Esophagus muscularis mucosa (tissue), 4 donors: ENCODE measurements around the gene CUBN. TPM values are rescaled to one million over a fixed set of nuclear protein-coding genes. Genes with fewer than 3 reads are reported as not detected.

Source experiments
- DNase-seq: peaks from one replicate; pipeline ENCODE4 v3.0.0-alpha.2; 2017; ENCODE audit errors: extremely low spot score
- H3K27ac ChIP-seq, 4 donors: fragments of 200-600 bp; sonication (generic); replicated peaks in 1 of 4; 1 replicate in 3 of 4; 2 replicates in 1 of 4; pipeline ENCODE4 v1.5.1; 2016 to 2019; ENCODE audit warnings: mild to moderate bottlenecking in 1 of 4
- H3K27me3 ChIP-seq, 4 donors: fragments of 200-600 bp; sonication (generic); one replicate each; pipeline versions ENCODE4 v1.5.1 to v1.6.0; 2016 to 2019
- H3K36me3 ChIP-seq, 4 donors: fragments of 200-600 bp; sonication (generic); one replicate each; pipeline ENCODE4 v1.5.1; 2016 to 2019
- H3K4me1 ChIP-seq, 4 donors: fragments of 200-600 bp; sonication (generic); one replicate each; pipeline ENCODE4 v1.5.1; 2016 to 2019
- H3K4me3 ChIP-seq, 4 donors: fragments of 200-600 bp; sonication (generic); 1 replicate in 2 of 4; 2 replicates in 2 of 4; pipeline ENCODE4 v1.5.1; 2016 to 2019; ENCODE audit warnings: mild to moderate bottlenecking in 4 of 4, moderate library complexity in 1 of 4
- H3K9me3 ChIP-seq, 4 donors: fragments of 200-600 bp; sonication (generic); 1 replicate in 3 of 4; 2 replicates in 1 of 4; pipeline ENCODE4 v1.5.1; 2016 to 2019
- EP300 ChIP-seq: sonication (generic); formaldehyde crosslinking; IDR thresholded peaks from one replicate; pipeline ENCODE4 v1.6.1; 2017; ENCODE audit warnings: antibody characterized with exemption
- POLR2A ChIP-seq: fragments of 450-650 bp; IDR thresholded peaks from one replicate; pipeline ENCODE4 v1.6.1; 2017; ENCODE audit warnings: antibody characterized with exemption, moderate library complexity, mild to moderate bottlenecking, low read depth
- POLR2AphosphoS5 ChIP-seq, 2 donors: sonication (generic); formaldehyde crosslinking; IDR thresholded peaks; one replicate each; pipeline ENCODE4 v1.6.1; 2017; ENCODE audit warnings: antibody characterized with exemption in 2 of 2
- WGBS: methylation state at CpG from one replicate; pipeline ENCODE4 v1.1.5; 2018; 5-methylcytosine and 5-hydroxymethylcytosine counted together
- intact Hi-C: fragments of 100-400 bp; cut with DNase I; formaldehyde crosslinking; loops from one replicate; pipeline ENCODE4 v1.15.1; 2023
- total RNA-seq, 4 donors: library from RNA; depleted of rRNA; stranded (reverse); fragments of >200 nt; gene quantifications; one replicate each; pipeline versions ENCODE4 v1.1.0 to v1.2.1, GENCODE V29; 2016
- TF ChIP-seq, protein P1 (sequence below), 3 experiments: fragments of 200-600 bp in 2 of 3; fragments of 450-650 bp in 1 of 3; sonication (generic) in 2 of 3; IDR thresholded peaks; one replicate each; pipeline ENCODE4 v1.5.1; 2017 to 2019; ENCODE audit warnings: antibody characterized with exemption in 3 of 3, mild to moderate bottlenecking in 2 of 3, moderate library complexity in 1 of 3

The CUBN gene
- total RNA-seq, 4 donors from 2014 or later, result 1.3 to 4.6 (median 2.3) TPM

DNA sequence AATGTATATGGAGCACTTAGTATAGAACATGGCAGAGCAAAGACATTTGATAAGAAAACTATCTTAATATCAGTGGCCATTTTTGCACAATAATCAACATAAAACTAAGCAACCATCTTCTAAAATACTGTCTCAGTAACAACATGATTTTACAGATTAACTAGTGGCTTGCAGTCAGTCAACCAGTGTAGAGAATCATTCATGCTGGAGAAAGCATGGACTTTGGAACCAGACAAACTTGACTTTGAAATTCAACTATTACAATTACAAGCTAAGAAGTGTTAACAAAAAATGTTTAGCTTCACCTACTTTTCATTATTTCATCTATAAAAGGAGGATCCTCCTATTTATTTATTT is 27.7 kb downstream of the CUBN start:
- DNase-seq, result no peak
- intact Hi-C loops, result no loop called here
- TF ChIP-seq EP300, result no peak
- Histone ChIP-seq H3K36me3 (no peaks in the 10 kb centered on the region), H3K9me3 (no peaks in the 10 kb centered on the region), H3K4me1 (no peaks in the 10 kb centered on the region), H3K27ac (no peak overlapping the region), H3K4me3 (no peak overlapping the region), H3K27me3 (no peaks in the 10 kb centered on the region)

DNA sequence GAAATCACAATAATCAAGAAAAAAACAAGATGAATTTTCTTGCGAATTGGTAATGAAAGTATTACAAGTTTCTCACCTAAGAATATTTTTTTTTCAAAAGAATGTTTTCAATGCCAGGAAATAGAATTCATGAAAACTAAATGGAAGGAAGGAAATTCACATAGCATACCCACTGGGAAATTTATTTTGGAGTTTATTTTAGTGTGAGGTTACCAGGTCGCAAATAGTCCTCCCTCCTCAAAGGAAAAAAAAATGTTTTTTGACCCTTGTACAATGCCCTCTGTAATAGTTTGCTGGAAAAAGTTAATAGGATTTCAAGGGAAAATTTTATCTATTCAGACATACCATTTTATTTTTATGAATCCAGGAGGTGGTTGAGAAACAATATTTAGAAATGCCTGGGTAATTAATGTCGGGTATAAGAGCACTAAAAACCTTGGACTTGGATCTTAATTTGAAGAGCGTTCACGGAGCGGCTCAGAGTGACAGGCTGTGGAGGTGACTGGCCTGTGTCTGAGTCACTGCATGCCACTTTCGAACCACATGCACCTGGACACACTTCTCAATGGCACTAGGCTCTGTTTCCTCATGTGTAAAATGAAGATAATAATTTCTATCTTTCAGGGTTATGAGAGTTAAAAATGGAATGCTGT is 28.2 kb downstream of the CUBN start:
- Histone ChIP-seq H3K27ac (no peak overlapping the region), H3K4me1 (no peaks in the 10 kb centered on the region), H3K27me3 (no peaks in the 10 kb centered on the region), H3K4me3 (no peak overlapping the region), H3K36me3 (no peaks in the 10 kb centered on the region), H3K9me3 (no peaks in the 10 kb centered on the region)
- 82% methylated on average over 7 of the region's 7 CpGs for WGBS
- TF ChIP-seq EP300 (no peak), POLR2AphosphoS5 (IDR thresholded peaks at IDR 0.05) (no peak), POLR2A (no peak)
- TF ChIP-seq, protein P1, sequence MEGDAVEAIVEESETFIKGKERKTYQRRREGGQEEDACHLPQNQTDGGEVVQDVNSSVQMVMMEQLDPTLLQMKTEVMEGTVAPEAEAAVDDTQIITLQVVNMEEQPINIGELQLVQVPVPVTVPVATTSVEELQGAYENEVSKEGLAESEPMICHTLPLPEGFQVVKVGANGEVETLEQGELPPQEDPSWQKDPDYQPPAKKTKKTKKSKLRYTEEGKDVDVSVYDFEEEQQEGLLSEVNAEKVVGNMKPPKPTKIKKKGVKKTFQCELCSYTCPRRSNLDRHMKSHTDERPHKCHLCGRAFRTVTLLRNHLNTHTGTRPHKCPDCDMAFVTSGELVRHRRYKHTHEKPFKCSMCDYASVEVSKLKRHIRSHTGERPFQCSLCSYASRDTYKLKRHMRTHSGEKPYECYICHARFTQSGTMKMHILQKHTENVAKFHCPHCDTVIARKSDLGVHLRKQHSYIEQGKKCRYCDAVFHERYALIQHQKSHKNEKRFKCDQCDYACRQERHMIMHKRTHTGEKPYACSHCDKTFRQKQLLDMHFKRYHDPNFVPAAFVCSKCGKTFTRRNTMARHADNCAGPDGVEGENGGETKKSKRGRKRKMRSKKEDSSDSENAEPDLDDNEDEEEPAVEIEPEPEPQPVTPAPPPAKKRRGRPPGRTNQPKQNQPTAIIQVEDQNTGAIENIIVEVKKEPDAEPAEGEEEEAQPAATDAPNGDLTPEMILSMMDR (IDR thresholded peaks at IDR 0.05), result no peak
- intact Hi-C loops, result no loop called here
- DNase-seq, result no peak

DNA sequence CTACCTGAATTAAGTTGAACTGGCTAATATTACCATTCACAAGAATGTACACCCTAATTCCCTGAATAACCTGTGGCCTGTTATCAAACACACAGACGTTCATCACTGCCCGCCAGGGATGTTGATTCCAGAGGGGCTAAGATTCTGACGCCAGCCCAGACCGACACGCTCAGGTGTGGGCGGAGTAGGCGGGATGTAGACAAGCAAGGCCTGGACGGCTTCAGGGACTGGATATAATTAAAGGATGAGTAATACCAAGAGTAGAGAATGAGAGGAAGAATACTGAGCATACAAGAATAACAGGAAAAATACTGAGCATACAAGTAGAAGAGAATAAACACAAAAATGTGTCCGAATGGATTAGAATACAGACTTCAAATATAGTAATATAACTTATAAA is 29.0 kb downstream of the CUBN start:
- WGBS, result 84% methylated on average over 9 of the region's 9 CpGs
- no peaks in the 10 kb centered on the region for H3K9me3 ChIP-seq
- H3K4me3 ChIP-seq, result no peak overlapping the region
- no peak overlapping the region for H3K27ac ChIP-seq
- H3K36me3 ChIP-seq, result no peaks in the 10 kb centered on the region
- no peaks in the 10 kb centered on the region for H3K27me3 ChIP-seq
- DNase-seq, result no peak
- H3K4me1 ChIP-seq, result no peaks in the 10 kb centered on the region
- no peak for TF ChIP-seq EP300
- TF ChIP-seq POLR2AphosphoS5 (IDR thresholded peaks at IDR 0.05), result no peak
- TF ChIP-seq POLR2A, result no peak
- TF ChIP-seq, protein P1 (IDR thresholded peaks at IDR 0.05), result no peak
- intact Hi-C loops, result no loop called here

DNA sequence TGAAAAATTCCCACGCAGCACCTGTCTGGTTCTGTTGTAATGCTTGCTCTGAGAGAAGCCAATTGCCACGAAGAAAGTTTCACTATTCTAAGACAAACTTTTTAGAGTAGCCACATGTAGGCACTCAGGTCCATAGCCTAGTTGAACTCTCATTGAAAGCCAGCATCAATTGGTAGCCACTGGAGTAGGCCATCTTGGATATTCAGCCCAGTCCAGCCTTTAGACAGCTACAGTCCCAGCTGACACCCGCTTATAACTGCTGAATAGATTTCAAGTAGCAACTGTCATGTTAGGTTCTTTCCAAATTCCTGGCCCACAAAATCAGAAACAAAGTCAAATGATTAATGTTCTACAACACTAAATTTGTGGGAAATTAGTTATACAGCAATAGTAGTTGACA is 31.6 kb downstream of the CUBN start:
- no peaks in the 10 kb centered on the region for H3K9me3 ChIP-seq
- DNase-seq, result no peak
- no peaks in the 10 kb centered on the region for H3K4me1 ChIP-seq
- no peak overlapping the region for H3K4me3 ChIP-seq
- 98% methylated on average over 3 of the region's 3 CpGs for WGBS
- no peak for TF ChIP-seq POLR2A
- no peak for TF ChIP-seq EP300
- TF ChIP-seq POLR2AphosphoS5 (IDR thresholded peaks at IDR 0.05), result no peak
- TF ChIP-seq, protein P1 (IDR thresholded peaks at IDR 0.05), result no peak
- intact Hi-C loops, result no loop called here
- H3K27ac ChIP-seq, result no peak overlapping the region
- no peaks in the 10 kb centered on the region for H3K36me3 ChIP-seq
- H3K27me3 ChIP-seq, result no peaks in the 10 kb centered on the region

DNA sequence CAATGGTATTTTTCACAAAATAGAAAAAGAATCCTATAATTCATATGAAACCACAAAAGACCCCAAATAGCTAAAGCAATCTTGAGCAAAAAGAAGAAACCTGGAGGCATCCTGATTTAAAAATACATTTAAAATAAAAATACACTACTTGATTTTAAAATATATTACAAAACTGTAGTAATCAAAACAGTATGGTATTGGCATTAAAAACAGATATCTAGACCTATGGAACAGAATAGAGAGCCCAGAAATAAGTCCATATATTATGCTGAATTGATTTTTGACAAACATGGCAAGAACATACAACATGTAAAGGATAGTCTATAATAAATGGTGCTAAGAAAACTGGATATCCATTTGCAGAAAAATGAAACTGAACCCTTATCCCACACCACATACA is 34.8 kb downstream of the CUBN start:
- Histone ChIP-seq H3K36me3 (no peaks in the 10 kb centered on the region), H3K4me3 (no peak overlapping the region), H3K9me3 (no peaks in the 10 kb centered on the region), H3K4me1 (no peaks in the 10 kb centered on the region), H3K27me3 (no peaks in the 10 kb centered on the region), H3K27ac (no peak overlapping the region)
- TF ChIP-seq POLR2A, result no peak
- TF ChIP-seq, protein P1 (IDR thresholded peaks at IDR 0.05), result no peak
- no peak for TF ChIP-seq EP300
- no peak for TF ChIP-seq POLR2AphosphoS5 (IDR thresholded peaks at IDR 0.05)
- intact Hi-C loops, result no loop called here
- no peak for DNase-seq
